HCT116 (cell line): ENCODE measurements around the gene KLC4. TPM values are rescaled to one million over a fixed set of nuclear protein-coding genes. Genes with fewer than 3 reads are reported as not detected.

Source experiments
- CEBPB ChIP-seq: IDR thresholded peaks from 2 replicates; pipeline ENCODE4 v1.6.1; 2012; ENCODE audit warnings: low read depth
- POLR2A ChIP-seq: IDR thresholded peaks from 2 replicates; pipeline ENCODE4 v1.7.0; 2011; ENCODE audit warnings: borderline replicate concordance; ENCODE audit not compliant: insufficient read depth, insufficient read length; ENCODE audit errors: extremely low read depth
- POLR2AphosphoS5 ChIP-seq: IDR thresholded peaks from 2 replicates; pipeline ENCODE4 v1.6.1; 2011; ENCODE audit warnings: mild to moderate bottlenecking, low read depth, low read length, moderate library complexity
- SIN3A ChIP-seq: IDR thresholded peaks from 2 replicates; pipeline ENCODE4 v1.6.1; 2012; ENCODE audit warnings: low read depth
- SRF ChIP-seq: IDR thresholded peaks from 2 replicates; pipeline ENCODE4 v1.6.1; 2012; ENCODE audit warnings: low read depth
- TCF7L2 ChIP-seq: IDR thresholded peaks from 2 replicates; pipeline ENCODE4 v1.7.0; 2011; ENCODE audit warnings: borderline replicate concordance, inconsistent platforms; ENCODE audit not compliant: insufficient read depth, insufficient read length; ENCODE audit errors: extremely low read depth
- YY1 ChIP-seq: IDR thresholded peaks from 2 replicates; pipeline ENCODE4 v1.6.1; 2011; ENCODE audit warnings: low read length, low read depth, moderate library complexity, mild to moderate bottlenecking; ENCODE audit not compliant: insufficient replicate concordance; ENCODE audit errors: extremely low read depth
- ZFX ChIP-seq: fragments of 450-650 bp; IDR thresholded peaks from 2 replicates; pipeline ENCODE4 v1.6.1; 2017
- ZNF274 ChIP-seq: fragments of 200-500 bp; sonication (Bioruptor generic); IDR thresholded peaks from 2 replicates; pipeline ENCODE4 v1.6.1; 2014; ENCODE audit warnings: mild to moderate bottlenecking, low read depth, low read length, inconsistent platforms
- total RNA-seq: library from RNA; stranded (reverse); gene quantifications from one replicate; pipeline ENCODE4 v1.2.1, GENCODE V29; 2021; ENCODE audit not compliant: unreplicated experiment
- TF ChIP-seq, protein P1 (sequence below), 3 experiments: fragments of 200-600 bp in 1 of 3; sonication (generic) in 1 of 3; IDR thresholded peaks in 2 of 3; conservative IDR thresholded peaks in 1 of 3; 2 replicates each; pipeline ENCODE4 v1.5.1; 2012 to 2017; ENCODE audit warnings: low read depth in 2 of 3, low read length in 2 of 3, antibody characterized with exemption in 1 of 3, borderline replicate concordance in 1 of 3, control low read depth in 1 of 3, mild to moderate bottlenecking in 1 of 3, mixed read lengths in 1 of 3, mixed run types in 1 of 3, moderate library complexity in 1 of 3; ENCODE audit not compliant: insufficient read depth in 1 of 3
- TF ChIP-seq, protein P2 (sequence below): IDR thresholded peaks from 2 replicates; pipeline ENCODE4 v1.6.1; 2012

Gene KLC4
- total RNA-seq, 1 experiment from 2014 or later = 16.2 TPM

DNA sequence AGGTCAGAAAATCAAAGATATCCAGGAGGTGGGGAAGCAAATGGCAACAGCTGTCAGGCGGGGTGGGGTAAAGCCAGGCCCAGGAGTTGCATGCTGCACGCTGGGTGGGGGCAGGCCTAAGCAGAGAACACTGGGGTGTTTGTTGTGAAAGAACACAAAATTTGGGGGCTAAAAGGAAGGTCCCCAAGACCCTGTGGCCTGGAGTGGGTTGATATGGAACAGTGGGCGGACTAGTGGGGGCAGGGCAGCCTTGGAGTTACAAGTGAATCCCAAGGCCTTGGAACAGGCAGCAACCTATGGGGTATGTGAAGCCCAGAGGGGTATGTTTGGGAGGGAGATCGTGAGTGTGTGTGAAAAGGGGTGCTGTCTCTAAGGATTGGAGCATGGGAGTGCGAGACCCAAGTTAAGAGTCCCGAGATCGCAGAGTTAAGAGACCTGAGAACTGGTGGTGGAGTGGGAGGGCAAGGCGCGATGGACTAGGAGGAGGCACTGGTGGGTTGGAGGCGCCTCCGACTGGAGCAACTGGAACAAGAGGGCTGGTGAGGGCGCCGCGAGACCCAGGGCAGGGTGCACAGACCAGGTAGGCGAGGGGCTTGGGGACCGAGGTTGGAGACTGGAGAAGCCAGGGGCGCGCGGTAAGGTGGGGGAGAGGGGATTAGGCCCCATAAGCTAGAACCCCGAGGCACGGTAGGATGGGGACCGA is 6.4 kb upstream of the KLC4 start (continued):
- TF ChIP-seq, protein P1, sequence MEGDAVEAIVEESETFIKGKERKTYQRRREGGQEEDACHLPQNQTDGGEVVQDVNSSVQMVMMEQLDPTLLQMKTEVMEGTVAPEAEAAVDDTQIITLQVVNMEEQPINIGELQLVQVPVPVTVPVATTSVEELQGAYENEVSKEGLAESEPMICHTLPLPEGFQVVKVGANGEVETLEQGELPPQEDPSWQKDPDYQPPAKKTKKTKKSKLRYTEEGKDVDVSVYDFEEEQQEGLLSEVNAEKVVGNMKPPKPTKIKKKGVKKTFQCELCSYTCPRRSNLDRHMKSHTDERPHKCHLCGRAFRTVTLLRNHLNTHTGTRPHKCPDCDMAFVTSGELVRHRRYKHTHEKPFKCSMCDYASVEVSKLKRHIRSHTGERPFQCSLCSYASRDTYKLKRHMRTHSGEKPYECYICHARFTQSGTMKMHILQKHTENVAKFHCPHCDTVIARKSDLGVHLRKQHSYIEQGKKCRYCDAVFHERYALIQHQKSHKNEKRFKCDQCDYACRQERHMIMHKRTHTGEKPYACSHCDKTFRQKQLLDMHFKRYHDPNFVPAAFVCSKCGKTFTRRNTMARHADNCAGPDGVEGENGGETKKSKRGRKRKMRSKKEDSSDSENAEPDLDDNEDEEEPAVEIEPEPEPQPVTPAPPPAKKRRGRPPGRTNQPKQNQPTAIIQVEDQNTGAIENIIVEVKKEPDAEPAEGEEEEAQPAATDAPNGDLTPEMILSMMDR (IDR thresholded peaks at IDR 0.05 in 2 of 3, conservative IDR thresholded peaks at IDR 0.05 in 1 of 3; ENCODE audit: borderline replicate concordance in 1 of 3, insufficient read depth in 1 of 3, low read depth in 2 of 3, low read length in 2 of 3) = no peak
- TF ChIP-seq ZNF274 (no peak), CEBPB (no peak), POLR2AphosphoS5 (no peak), TCF7L2 (no peak), SIN3A (no peak), POLR2A (no peak), ZFX (no peak), SRF (no peak), YY1 (no peak)
- TF ChIP-seq, protein P2, sequence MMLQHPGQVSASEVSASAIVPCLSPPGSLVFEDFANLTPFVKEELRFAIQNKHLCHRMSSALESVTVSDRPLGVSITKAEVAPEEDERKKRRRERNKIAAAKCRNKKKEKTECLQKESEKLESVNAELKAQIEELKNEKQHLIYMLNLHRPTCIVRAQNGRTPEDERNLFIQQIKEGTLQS = no peak
